K562 (cell line): ENCODE results near the gene ARL4C. TPM values are rescaled to one million over a fixed set of nuclear protein-coding genes. Genes with fewer than 3 reads are reported as not detected.

Experiments used
- AFF4 ChIP-seq: sonication (generic); formaldehyde crosslinking; IDR thresholded peaks from 2 replicates; pipeline ENCODE4 v1.8.0; 2023; ENCODE audit warnings: mild to moderate bottlenecking, missing genetic modification reagents
- PCBP2 ChIP-seq: fragments of 200-400 bp; formaldehyde crosslinking; IDR thresholded peaks from 2 replicates; pipeline ENCODE4 v1.6.1; 2018; ENCODE audit warnings: low read length, low read depth, mild to moderate bottlenecking, moderate library complexity; ENCODE audit not compliant: poor library complexity, severe bottlenecking
- SNRNP70 ChIP-seq: fragments of 200-400 bp; formaldehyde crosslinking; optimal IDR thresholded peaks from 2 replicates; pipeline ENCODE3; 2017; ENCODE audit warnings: low read depth, low read length
- STAG1 ChIP-seq: sonication (generic); formaldehyde crosslinking; IDR thresholded peaks from 2 replicates; pipeline ENCODE4 v1.5.0; 2020; ENCODE audit warnings: missing genetic modification reagents, borderline replicate concordance
- ZNF518B ChIP-seq: fragments of 250-450 bp; sonication (Bioruptor Pico); IDR thresholded peaks from 2 replicates; pipeline ENCODE4 v1.5.0; 2021; ENCODE audit warnings: mild to moderate bottlenecking, moderate library complexity
- polyA plus RNA-seq, 8 experiments: library from polyadenylated mRNA; depleted of rRNA in 4 of 8; stranded (reverse) in 5 of 8; unstranded in 3 of 8; fragments of >200 nt; fragmentation: Nextera tagmentation in 2 of 8; fragmentation: Illumina TruSeq in 1 of 8; extraction: Ambion mirVana in 2 of 8; extraction: Trizol in 1 of 8; gene quantifications; 2 replicates each; pipeline versions ENCODE4 v1.2.1 to v1.2.3, GENCODE V29; 2011 to 2014; ENCODE audit warnings: inconsistent platforms in 1 of 8, missing spikeins in 1 of 8
- total RNA-seq, 7 experiments: library from RNA; depleted of rRNA in 6 of 7; stranded (reverse); fragments of >200 nt in 6 of 7; fragmentation: Illumina TruSeq in 2 of 7; extraction: Trizol in 2 of 7; gene quantifications; 2 replicates each; pipeline versions ENCODE4 v1.2.1 to v1.2.3, GENCODE V29; 2011 to 2021; ENCODE audit warnings: low replicate concordance in 1 of 7

The ARL4C gene
- total and polyA plus RNA-seq, 9 of the 15 experiments (the other 6 are each of a cell fraction or from before 2014, with no cell fraction given): 0.03 to 0.11 (median 0.04) TPM; not detected in 5

- TF ChIP-seq ZNF518B (CRISPR knock-in tag) (no peak), SNRNP70 (no peak), PCBP2 (no peak), STAG1 (CRISPR knock-in tag) (no peak), AFF4 (CRISPR knock-in tag) (no peak)
Observed at GRCh38 chr2:234492717-234493485, 4.0 kb downstream of the ARL4C start (continued).
